ENCODE data around the gene IGSF21.
"Not testable (repeated sequence)": the region's sequence is repeated elsewhere in the genome, so short reads cannot be mapped to it uniquely, and the experiment has no call there.

IGSF21 gene

GRCh38 chr1:18148461-18148860, 40.9 kb downstream of the IGSF21 start:
- no peak for DNase-seq

GRCh38 chr1:18149027-18149641, 41.5 kb downstream of the IGSF21 start:
- DNase-seq, result no peak

GRCh38 chr1:18151436-18152122, 44.0 kb downstream of the IGSF21 start:
- no peak for DNase-seq

GRCh38 chr1:18154430-18155194, 47.0 kb downstream of the IGSF21 start:
- no peak for DNase-seq

- DNase-seq, result no peak
Measured at GRCh38 chr1:18155881-18156385, 48.3 kb downstream of the IGSF21 start.

GRCh38 chr1:18157352-18157751, 49.8 kb downstream of the IGSF21 start:
- no peak for DNase-seq

GRCh38 chr1:18157968-18158367, 50.4 kb downstream of the IGSF21 start:
- DNase-seq, result no peak

GRCh38 chr1:18158714-18159113, 51.1 kb downstream of the IGSF21 start:
- no peak for DNase-seq

GRCh38 chr1:18160290-18160942, 52.8 kb downstream of the IGSF21 start:
- DNase-seq, result no peak

- no peak for DNase-seq
Measured at GRCh38 chr1:18161690-18162089, 54.1 kb downstream of the IGSF21 start.

- DNase-seq, result not testable (repeated sequence)
Measured at GRCh38 chr1:18165640-18166039, 58.0 kb downstream of the IGSF21 start.

GRCh38 chr1:18166341-18166740, 58.7 kb downstream of the IGSF21 start:
- no peak for DNase-seq

GRCh38 chr1:18166929-18167328, 59.3 kb downstream of the IGSF21 start:
- no peak for DNase-seq

- DNase-seq, result no peak
Measured at GRCh38 chr1:18170444-18170843, 62.8 kb downstream of the IGSF21 start.

GRCh38 chr1:18174037-18174436, 66.4 kb downstream of the IGSF21 start:
- DNase-seq, result no peak

- DNase-seq, result no peak
Measured at GRCh38 chr1:18175051-18175450, 67.5 kb downstream of the IGSF21 start.

GRCh38 chr1:18175530-18176377, 68.2 kb downstream of the IGSF21 start:
- no peak for DNase-seq

- DNase-seq, result no peak
Measured at GRCh38 chr1:18176619-18177018, 69.0 kb downstream of the IGSF21 start.

GRCh38 chr1:18178111-18178510, 70.5 kb downstream of the IGSF21 start:
- no peak for DNase-seq

GRCh38 chr1:18179009-18179408, 71.4 kb downstream of the IGSF21 start:
- no peak for DNase-seq

- DNase-seq, result no peak
Measured at GRCh38 chr1:18182398-18183160, 75.0 kb downstream of the IGSF21 start.

- DNase-seq, result no peak
Measured at GRCh38 chr1:18183533-18183932, 75.9 kb downstream of the IGSF21 start.
